ENCODE results near the gene DSC2.

The DSC2 gene

DNA sequence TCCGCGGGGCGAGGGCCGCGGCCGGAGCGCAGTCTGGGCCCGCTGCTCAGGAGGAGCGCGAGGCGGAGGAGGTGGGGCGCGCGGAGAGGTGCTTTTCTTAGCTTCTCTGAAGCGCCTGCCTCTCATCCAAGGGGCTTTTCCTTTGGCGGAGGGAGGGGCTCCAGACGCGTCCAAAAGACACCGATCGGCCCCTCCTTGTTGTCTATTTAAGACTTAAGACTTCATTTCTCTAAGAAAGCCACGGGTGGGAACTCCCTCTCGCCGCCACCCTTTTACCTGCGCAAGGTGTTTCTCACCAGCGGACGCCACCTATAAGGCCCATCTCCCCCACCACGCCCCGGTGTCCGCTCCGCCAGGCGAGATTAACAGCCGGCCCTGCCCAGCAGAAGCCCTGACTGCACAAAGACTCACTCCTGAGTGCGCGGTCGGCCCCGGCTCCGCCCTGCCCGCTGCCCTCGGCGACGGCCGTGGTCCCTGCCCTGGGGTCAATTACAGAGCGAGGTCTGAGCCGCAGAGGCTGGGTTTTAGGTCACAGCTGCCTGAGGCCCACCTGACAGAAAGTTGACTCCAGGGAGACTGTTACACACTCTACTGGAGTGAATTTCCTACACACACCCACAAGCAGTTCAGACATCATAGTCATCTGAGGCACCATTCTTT lies at the start of gene DSC2:
Gene DSC2, minus strand, starts transcription at position 397 of the 660 bp plus-strand sequence. CDS start 450 bp downstream, outside the sequence.
- no peak for DNase-seq (ENCODE audit: low spot score)
- TF ChIP-seq CTCF (IDR thresholded peaks at IDR 0.05; ENCODE audit: extremely low read depth, missing control alignments) = no peak

DNA sequence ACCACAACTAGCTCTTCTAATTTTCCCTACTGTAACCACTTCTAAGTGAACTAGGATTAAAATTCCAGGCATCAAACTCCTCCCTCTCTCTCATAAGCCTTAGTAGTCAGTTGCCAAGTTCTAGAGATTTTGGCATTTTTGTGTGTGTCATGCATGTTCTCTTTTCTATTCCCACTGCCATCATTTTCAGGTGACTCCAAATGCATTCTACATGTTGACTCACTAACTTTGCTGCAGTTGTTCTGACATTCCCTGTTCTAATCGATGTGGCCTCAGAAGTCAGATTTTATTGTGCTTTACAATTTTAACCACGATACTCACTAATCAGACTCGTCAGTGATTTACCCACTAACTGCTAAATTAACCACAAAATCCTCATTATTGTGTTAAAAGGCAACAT lies 47.1 kb upstream of the DSC2 start:
- TF ChIP-seq CTCF (IDR thresholded peaks at IDR 0.05; ENCODE audit: extremely low read depth, missing control alignments) = no peak
- no peak for DNase-seq (ENCODE audit: low spot score)

GRCh38 chr18:31148600-31148999 lies 46.4 kb upstream of the DSC2 start:
- no peak for DNase-seq (ENCODE audit: low spot score)

GRCh38 chr18:31146809-31147208 lies 44.6 kb upstream of the DSC2 start:
- no peak for TF ChIP-seq CTCF (IDR thresholded peaks at IDR 0.05; ENCODE audit: extremely low read depth, missing control alignments)
- no peak for DNase-seq (ENCODE audit: low spot score)

More at GRCh38 chr18:31148600-31148999, 46.4 kb upstream of the DSC2 start:
- no peak for TF ChIP-seq CTCF (IDR thresholded peaks at IDR 0.05; ENCODE audit: extremely low read depth, missing control alignments)

GRCh38 chr18:31143025-31143424 lies 40.8 kb upstream of the DSC2 start:
- no peak for TF ChIP-seq CTCF (IDR thresholded peaks at IDR 0.05; ENCODE audit: extremely low read depth, missing control alignments)
- no peak for DNase-seq (ENCODE audit: low spot score)

- no peak for TF ChIP-seq CTCF (IDR thresholded peaks at IDR 0.05; ENCODE audit: extremely low read depth, missing control alignments)
- no peak for DNase-seq (ENCODE audit: low spot score)
These were observed 36.5 kb upstream of the DSC2 start for GRCh38 chr18:31138709-31139108.

DNA sequence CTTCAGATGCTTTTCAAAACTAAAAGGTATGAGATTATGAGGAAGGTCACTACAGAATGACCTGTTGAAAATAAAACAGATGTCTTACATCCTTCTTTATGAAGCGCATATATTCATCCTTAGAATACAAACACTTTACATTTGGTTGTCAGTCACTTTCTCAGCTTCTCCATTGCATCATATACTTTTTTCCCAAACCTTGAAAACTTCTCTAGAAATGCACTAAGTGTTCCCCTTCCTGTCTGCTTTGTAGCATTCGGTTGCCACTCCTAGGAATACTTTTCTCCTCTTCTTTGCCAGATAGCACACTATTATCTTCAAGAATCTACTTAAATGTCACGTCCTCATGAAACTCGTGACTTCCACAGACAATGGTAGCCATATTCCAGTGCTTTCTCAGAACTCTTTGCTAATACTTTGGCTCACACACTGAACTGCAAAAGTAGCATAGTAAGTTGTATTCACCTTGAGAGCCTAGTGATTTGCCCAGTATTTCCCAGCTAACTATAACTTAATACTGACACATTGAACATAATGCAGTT lies 32.8 kb upstream of the DSC2 start:
- TF ChIP-seq CTCF (IDR thresholded peaks at IDR 0.05; ENCODE audit: extremely low read depth, missing control alignments) = no peak
- DNase-seq (ENCODE audit: low spot score) = no peak
